T-helper 22 cell (primary cell): ENCODE results near the gene BLMH.

Source experiments
- DNase-seq: peaks from one replicate; pipeline ENCODE4 v3.0.0-alpha.2; 2020; ENCODE audit warnings: low read depth

The BLMH gene

DNA sequence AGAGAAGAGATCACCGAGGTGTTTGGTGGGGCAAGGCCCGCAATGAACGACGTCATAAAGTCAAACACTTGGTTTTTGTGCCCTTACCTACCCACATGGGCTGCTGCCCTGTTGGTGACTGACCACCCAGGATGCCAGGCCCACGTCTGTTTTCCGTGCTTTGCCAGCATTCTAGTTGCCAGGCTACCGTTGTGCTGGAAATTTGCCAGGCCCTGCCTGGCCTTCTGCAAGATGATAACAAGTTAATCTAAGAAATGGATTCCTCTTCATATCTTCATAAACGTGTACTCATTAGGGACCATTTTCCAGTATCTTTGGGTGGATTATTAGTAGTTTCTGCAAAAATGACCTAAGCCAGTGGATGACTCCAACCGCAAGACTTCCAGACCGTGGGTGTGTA, 91.6 kb downstream of the BLMH start:
- DNase-seq = no peak

DNA sequence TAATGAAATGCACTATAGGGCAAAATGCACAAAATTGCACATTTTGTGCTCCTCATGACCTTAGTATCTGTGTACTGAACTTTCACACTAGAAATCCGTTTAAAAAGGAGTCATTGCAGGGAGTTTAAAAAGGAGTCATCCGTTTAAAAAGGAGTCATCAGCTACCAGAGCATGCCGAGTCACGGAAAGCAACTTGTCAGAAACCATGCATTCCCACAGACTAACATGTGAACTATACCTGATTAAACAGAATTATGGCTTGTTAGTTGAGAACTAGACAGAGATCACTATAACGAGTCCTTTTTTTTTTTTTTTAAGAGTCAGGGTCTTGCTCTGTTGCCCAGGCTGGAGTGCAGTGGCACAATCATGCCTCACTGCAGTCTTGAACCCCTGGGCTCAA, 92.1 kb downstream of the BLMH start:
- no peak for DNase-seq
